ENCODE results near the gene DHRS2.
"Not testable (repeated sequence)": the region's sequence is repeated elsewhere in the genome, so short reads cannot be mapped to it uniquely, and the experiment has no call there.

Gene DHRS2

GRCh38 chr14:23636317-23637211, at the start of gene DHRS2:
Gene DHRS2, plus strand, starts transcription at chr14:23636364. Its CDS starts 2,501 bp downstream, at chr14:23638865.
- DNase-seq, result no peak

GRCh38 chr14:23588884-23589598, 47.1 kb upstream of the DHRS2 start:
- DNase-seq, result peak; percentile 80

DNA sequence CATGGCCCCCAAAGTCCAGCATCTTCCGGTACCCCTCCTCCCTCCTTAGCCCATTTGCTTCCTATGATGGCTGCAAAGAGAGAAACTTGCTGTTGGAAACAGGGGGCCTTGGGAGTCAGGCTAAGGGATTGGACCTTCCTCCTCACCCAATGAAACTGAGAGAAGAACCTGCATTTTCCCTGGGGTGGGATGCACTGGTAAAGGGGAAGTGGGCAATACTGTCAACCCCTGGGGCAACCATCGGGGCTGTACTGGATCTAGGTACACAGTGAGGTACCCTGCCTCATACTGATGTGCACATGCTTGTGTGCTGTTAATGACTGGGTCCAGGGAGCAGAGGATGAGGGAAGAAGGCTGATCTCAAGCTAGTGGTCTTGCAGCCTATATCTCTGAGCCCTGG, 46.6 kb upstream of the DHRS2 start:
- no peak for DNase-seq

DNA sequence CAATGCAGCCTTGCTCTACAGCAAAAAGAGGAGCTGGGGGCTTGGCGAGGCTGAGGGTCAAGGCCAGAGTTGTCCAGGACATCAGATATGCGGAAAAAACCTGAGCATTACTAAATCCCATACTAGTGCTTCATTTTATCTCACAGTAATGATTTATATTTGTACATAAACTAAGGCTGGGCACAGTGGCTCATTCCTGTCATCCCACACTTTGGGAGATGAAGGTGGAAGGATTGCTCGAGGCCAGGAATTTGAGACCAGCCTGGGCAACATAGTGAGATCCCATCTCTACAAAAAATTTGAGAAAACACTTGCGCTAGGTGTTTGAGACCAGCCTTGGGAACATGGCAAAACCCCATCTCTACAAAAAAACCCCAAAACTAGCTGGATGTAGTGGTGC, 46.0 kb upstream of the DHRS2 start:
- DNase-seq, result no peak

DNA sequence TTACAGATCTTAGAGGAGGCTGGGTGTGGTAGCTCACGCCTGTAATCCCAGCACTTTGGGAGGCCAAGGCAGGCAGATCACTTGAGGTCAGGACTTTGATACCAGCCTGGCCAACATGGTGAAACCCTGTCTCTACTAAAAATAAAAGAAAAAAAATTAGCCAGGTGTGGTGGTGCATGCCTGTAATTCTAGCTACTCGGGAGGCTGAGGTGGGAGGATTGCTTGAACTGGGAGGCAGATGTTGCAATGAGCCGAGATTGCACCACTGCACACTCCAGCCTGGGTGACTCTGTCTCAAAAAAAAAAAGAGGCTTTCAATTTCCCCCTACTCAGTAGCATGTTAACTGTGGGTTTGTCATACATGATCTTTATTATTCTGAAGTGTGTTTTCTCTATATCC, 42.0 kb upstream of the DHRS2 start:
- DNase-seq, result not testable (repeated sequence)

GRCh38 chr14:23600322-23600707, 35.8 kb upstream of the DHRS2 start:
- DNase-seq, result no peak

GRCh38 chr14:23600806-23601205, 35.4 kb upstream of the DHRS2 start:
- no peak for DNase-seq

GRCh38 chr14:23601424-23601823, 34.7 kb upstream of the DHRS2 start:
- no peak for DNase-seq

- DNase-seq, result no peak
Observed at GRCh38 chr14:23601845-23602180, 34.4 kb upstream of the DHRS2 start.

DNA sequence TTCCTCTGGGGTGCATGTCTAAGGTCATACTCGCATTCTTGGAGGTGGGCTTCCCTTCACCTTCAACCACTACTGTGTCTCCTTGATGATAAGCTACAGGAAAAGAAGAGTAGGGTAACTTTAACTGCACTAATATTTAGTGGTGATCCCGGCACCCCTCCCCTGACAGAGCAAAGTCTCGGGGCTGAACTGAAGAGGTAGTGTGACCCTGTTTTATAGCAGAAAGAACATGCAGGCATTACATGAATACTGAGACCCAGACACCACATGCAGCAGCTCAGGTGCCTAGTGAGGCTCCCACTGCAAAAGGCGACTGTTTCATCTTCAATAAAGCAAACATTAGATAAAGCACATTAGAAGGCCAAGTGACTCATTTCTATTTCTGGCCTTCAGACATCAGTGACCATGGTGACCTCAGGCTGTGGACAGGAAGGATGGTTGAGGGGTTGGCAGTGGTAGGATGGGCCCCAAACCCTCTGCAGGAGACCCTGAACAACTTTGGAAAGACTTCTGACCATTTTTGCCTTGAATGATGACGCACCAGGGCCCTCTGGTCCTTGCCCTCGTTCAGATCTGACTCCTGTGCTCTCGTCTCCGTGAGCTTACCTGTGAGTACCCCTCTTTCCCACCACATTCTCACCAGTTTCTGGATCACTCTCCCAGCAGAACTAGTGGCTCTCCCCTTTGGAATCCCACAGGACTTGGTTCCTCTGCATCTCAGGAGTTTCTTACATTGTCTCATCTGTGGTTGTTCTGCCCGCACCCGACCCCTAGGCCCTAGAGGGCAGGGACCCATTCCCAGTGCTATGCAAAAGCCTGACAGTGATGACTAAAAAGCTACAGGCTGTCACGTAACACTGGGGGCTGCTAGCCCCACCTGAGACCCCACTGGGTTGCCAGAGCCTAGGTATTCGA, 33.7 kb upstream of the DHRS2 start:
- no peak for DNase-seq

GRCh38 chr14:23603103-23603502, 33.1 kb upstream of the DHRS2 start:
- DNase-seq, result no peak

DNA sequence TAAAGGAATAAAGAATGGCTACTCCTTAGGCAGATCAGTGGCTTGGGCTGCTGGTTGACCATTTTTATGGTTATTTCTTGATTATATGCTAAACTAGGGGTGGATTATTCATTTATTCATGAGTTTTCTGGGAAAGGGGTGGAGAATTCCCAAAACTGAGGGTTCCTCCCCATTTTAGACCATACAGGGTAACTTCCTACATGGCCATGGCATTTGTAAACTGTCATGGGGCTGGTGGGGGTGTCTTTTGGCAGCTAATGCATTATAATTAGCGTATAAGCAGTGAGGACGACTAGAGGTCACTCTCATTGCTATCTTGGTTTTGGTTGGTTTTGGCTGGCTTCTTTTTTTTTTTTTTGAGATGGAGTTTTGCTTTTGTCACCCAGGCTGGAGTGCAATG, 32.0 kb upstream of the DHRS2 start:
- no peak for DNase-seq

DNA sequence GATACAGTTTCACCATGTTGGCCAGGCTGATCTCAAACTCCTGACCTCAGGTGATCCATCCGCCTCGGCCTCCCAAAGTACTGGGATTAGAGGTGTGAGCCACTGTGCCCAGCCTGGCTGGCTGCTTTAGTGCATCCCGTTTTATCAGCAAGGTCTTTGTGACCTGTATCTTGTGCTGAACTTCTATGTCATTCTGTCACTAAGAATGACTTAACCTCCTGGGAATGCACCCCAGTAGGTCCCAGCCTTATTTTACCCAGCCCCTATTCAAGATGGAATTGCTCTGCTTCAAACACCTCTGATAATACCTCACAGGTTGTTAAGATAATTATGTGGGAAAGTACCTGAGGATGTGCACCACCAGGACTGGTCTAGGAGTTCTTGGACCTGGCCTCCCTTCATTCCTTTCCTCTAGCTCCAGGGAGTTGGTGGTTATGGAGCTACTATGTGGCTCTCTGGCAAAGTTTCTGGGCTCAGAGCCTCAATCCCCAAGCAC, 31.4 kb upstream of the DHRS2 start:
- no peak for DNase-seq

- no peak for DNase-seq
Observed at GRCh38 chr14:23605931-23606585, 30.1 kb upstream of the DHRS2 start.

GRCh38 chr14:23608454-23608853, 27.7 kb upstream of the DHRS2 start:
- DNase-seq, result no peak

DNA sequence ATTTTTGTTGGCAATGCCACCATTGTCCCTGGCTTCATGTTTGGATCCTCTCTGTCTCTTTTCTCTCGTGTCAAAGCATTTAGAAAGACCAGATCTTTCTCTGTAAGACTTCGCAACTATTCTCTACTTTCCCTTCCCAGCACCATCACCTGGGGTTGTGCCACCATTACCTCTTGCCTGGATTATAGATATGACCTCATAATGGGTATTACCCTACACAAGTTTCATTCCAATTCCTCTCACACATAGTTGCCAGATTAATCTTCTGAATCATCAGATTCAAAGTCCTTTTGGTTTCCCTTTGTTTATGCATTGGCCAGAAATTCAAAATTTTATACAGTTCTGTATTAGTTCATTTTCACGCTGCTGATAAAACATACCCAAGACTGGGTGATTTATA, 27.2 kb upstream of the DHRS2 start:
- DNase-seq, result no peak

- DNase-seq, result not testable (repeated sequence)
Observed at GRCh38 chr14:23609411-23610089, 26.6 kb upstream of the DHRS2 start.

- DNase-seq, result no peak
Observed at GRCh38 chr14:23610090-23610814, 25.9 kb upstream of the DHRS2 start.

DNA sequence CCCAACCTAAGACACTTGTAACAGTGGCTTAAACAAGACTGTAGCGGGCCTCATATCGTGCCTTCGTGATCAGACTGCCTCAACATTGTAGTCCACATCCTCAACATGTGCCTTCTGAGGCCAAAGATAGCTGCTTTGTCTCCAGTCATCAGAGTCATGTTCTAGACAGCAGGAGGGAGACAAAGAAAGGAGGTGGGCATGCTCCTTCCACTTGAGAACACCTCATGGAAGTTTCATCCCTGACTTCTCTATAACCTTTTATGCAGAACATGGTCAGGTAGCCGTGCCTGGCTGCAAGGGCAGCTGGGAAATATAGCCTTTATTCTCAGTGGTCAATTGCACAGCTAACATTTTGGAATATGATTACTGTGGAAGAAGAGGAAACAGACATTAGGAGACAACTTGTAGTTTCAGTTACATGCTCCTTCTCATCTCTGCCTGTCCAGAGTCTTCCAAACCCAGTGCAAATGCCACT, 25.3 kb upstream of the DHRS2 start:
- DNase-seq, result no peak

DNA sequence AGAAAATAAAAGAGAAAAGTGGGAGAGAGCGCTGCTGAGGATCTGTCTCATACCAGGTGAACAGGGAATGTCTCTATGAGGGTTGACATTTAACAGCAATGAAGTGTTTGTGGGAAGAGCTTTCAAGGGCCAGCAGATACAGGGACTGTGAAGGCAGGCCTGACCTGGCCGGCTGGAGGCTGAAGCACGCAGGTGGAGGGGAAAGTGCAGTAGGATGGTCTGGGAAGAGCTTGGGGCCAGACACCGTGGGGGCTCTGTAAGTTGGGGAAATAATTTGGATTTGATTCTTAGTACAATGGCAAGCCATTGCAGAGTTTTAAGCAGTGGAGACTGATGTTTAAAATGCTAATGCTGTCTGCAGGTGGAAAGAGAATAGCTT, 23.8 kb upstream of the DHRS2 start:
- DNase-seq, result no peak

- DNase-seq, result no peak
Observed at GRCh38 chr14:23612802-23613201, 23.4 kb upstream of the DHRS2 start.
